B cell (primary cell): ENCODE data around the gene KIF21B. TPM values are rescaled to one million over a fixed set of nuclear protein-coding genes. Genes with fewer than 3 reads are reported as not detected.

ENCODE experiments used
- ATAC-seq: fragments of 200-7000 bp; cut with Tn5 transposase; one replicate; pipeline ENCODE4 v1.10.0; 2021; ENCODE audit warnings: low read depth, mild to moderate bottlenecking, moderate number of reproducible peaks, moderate library complexity
- CTCF ChIA-PET: fragments of 350-600 bp; sonication (Branson Sonifier 250); formaldehyde crosslinking; loops from one replicate; lab custom pipeline; 2021; ENCODE audit warnings: antibody characterized with exemption, inconsistent platforms; lab: Charles Lee
- POLR2A ChIA-PET: fragments of 350-600 bp; sonication (Branson Sonifier 250); formaldehyde crosslinking; loops from one replicate; lab custom pipeline; 2021; ENCODE audit warnings: antibody characterized with exemption; lab: Charles Lee
- DNase-seq: peaks from one replicate; pipeline ENCODE4 v3.0.0; 2013
- H2AFZ ChIP-seq: 2 replicates; pipeline ENCODE4 v1.6.1; 2012; ENCODE audit warnings: mild to moderate bottlenecking, low read depth, low read length; ENCODE audit not compliant: insufficient read depth, poor library complexity, severe bottlenecking
- H3K27ac ChIP-seq, 2 donors: 1 replicate in 1 of 2; 2 replicates in 1 of 2; pipeline ENCODE4 v1.5.1; 2012 to 2013; ENCODE audit warnings: low read length in 2 of 2, mild to moderate bottlenecking in 2 of 2, moderate library complexity in 1 of 2
- H3K27me3 ChIP-seq, 4 experiments: fragments of 200-600 bp in 1 of 4; sonication (generic) in 1 of 4; replicated peaks in 1 of 4; 1 replicate in 2 of 4; 2 replicates in 2 of 4; pipeline versions ENCODE4 v1.6.1 to v1.7.0; 2013 to 2016; ENCODE audit warnings: low read length in 3 of 4, mild to moderate bottlenecking in 2 of 4, mixed read lengths in 1 of 4, moderate library complexity in 1 of 4; ENCODE audit not compliant: insufficient read depth in 4 of 4, control insufficient read depth in 3 of 4; ENCODE audit errors: control extremely low read depth in 1 of 4
- H3K36me3 ChIP-seq, 2 experiments: replicated peaks in 1 of 2; 1 replicate in 1 of 2; 2 replicates in 1 of 2; pipeline versions ENCODE4 v1.6.1 to v1.7.1; 2013; ENCODE audit warnings: low read length in 1 of 2; ENCODE audit not compliant: insufficient read depth in 2 of 2, control insufficient read depth in 1 of 2; ENCODE audit errors: control extremely low read depth in 1 of 2, extremely low read depth in 1 of 2
- H3K4me1 ChIP-seq, 2 donors: fragments of 200-600 bp in 1 of 2; sonication (generic) in 1 of 2; 1 replicate in 1 of 2; 2 replicates in 1 of 2; pipeline versions ENCODE4 v1.5.1 to v1.6.1; 2013 to 2017; ENCODE audit warnings: low read length in 2 of 2; ENCODE audit not compliant: control insufficient read depth in 2 of 2, insufficient read depth in 2 of 2
- H3K4me2 ChIP-seq: replicated peaks from 2 replicates; pipeline ENCODE3; 2012; ENCODE audit warnings: mild to moderate bottlenecking, low read depth, low read length; ENCODE audit not compliant: poor library complexity, severe bottlenecking
- H3K4me3 ChIP-seq, 5 experiments: fragments of 200-600 bp in 1 of 5; sonication (generic) in 1 of 5; 1 replicate in 3 of 5; 2 replicates in 2 of 5; pipeline versions ENCODE4 v1.5.1 to v1.7.0; 2011 to 2016; ENCODE audit warnings: low read length in 4 of 5, mild to moderate bottlenecking in 4 of 5, low read depth in 2 of 5, control low read depth in 1 of 5, moderate library complexity in 1 of 5; ENCODE audit not compliant: insufficient read depth in 1 of 5; ENCODE audit errors: control extremely low read depth in 1 of 5, extremely low read depth in 1 of 5
- H3K79me2 ChIP-seq: fragments of 200-600 bp; sonication (generic); one replicate; pipeline ENCODE4 v1.6.0; 2016; ENCODE audit warnings: low read length; ENCODE audit not compliant: control insufficient read depth, insufficient read depth
- H3K9ac ChIP-seq: fragments of 200-600 bp; sonication (generic); 2 replicates; pipeline ENCODE4 v1.6.1; 2017; ENCODE audit warnings: mild to moderate bottlenecking, low read length, moderate library complexity
- H3K9me3 ChIP-seq, 3 donors: one replicate each; pipeline versions ENCODE4 v1.6.1 to v1.7.1; 2013; ENCODE audit warnings: low read length in 2 of 3; ENCODE audit not compliant: control insufficient read depth in 2 of 3, insufficient read depth in 1 of 3; ENCODE audit errors: control extremely low read depth in 1 of 3
- H4K20me1 ChIP-seq: 2 replicates; pipeline ENCODE4 v1.6.0; 2012; ENCODE audit warnings: mild to moderate bottlenecking, low read length; ENCODE audit not compliant: insufficient read depth, control insufficient read depth, poor library complexity, severe bottlenecking
- H3K27ac Mint-ChIP-seq: one replicate; pipeline ENCODE4 v1.8.0; 2021; ENCODE audit warnings: mixed read lengths
- H3K27me3 Mint-ChIP-seq: one replicate; pipeline ENCODE4 v1.8.0; 2021; ENCODE audit warnings: mixed read lengths
- H3K4me1 Mint-ChIP-seq: one replicate; pipeline ENCODE4 v1.8.0; 2021; ENCODE audit warnings: mixed read lengths
- H3K4me3 Mint-ChIP-seq: one replicate; pipeline ENCODE4 v1.8.0; 2021; ENCODE audit warnings: mixed read lengths
- H3K9me3 Mint-ChIP-seq: one replicate; pipeline ENCODE4 v1.8.0; 2022; ENCODE audit warnings: mixed read lengths; ENCODE audit not compliant: insufficient read depth
- EZH2 ChIP-seq: IDR thresholded peaks from 2 replicates; pipeline ENCODE4 v1.6.1; 2012; ENCODE audit warnings: borderline replicate concordance, low read depth, mild to moderate bottlenecking, moderate library complexity, low read length; ENCODE audit not compliant: insufficient read depth, poor library complexity, severe bottlenecking
- WGBS: methylation state at CpG from one replicate; pipeline ENCODE4 v1.1.5; 2013; ENCODE audit warnings: missing lambda C conversion rate; ENCODE audit not compliant: insufficient coverage; 5-methylcytosine and 5-hydroxymethylcytosine counted together
- intact Hi-C: fragments of 100-400 bp; cut with micrococcal nuclease; formaldehyde crosslinking; loops from one replicate; pipeline ENCODE4 v1.10.0; 2022
- polyA plus RNA-seq: library from polyadenylated mRNA; depleted of rRNA; stranded (reverse); fragments of >200 nt; gene quantifications from 2 replicates; pipeline ENCODE4 v1.2.3, GENCODE V29; 2012
- total RNA-seq, 2 donors: library from RNA; stranded (reverse); fragments of 120-200 nt in 1 of 2; gene quantifications; 1 replicate in 1 of 2; 2 replicates in 1 of 2; pipeline versions ENCODE4 v1.2.3 to v1.2.4, GENCODE V29; 2013 to 2022
- TF ChIP-seq, protein P1 (sequence below): fragments of 200-600 bp; IDR thresholded peaks from one replicate; pipeline ENCODE4 v1.8.0; 2022; ENCODE audit warnings: antibody characterized with exemption, mild to moderate bottlenecking

The KIF21B gene
- total and polyA plus RNA-seq, 2 donors (not counting 1 experiment from before 2014, with no cell fraction given), result 41.1 to 41.6 TPM

DNA sequence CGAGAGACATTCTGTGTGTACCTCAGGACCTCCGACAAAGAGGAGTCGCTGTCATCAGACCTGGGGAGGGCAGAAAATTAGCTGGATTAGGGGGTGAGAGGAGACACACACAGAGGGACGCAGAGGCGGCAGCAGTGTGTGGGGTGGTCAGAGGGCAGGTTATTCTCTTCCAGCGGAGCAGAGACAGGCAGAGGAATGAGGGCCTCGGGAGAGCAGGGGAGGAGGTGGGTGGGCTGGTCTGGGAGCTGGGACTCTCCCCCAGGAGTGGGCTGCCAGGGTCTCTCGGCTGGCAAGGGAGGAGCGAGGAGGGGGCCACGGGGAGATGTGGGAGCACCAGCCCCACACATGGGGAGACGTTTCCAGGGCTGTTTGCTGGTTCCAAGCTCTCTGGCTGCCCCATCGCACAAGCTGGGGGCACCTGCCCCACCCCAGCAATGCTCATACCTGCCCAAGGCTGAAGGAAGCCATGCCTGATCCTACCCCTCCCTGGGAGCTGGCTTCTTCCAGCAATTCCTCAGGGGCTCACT lies 40.4 kb downstream of the KIF21B start:
- peaks cover 7 to 79% of the 10 kb centered on the region in 2 experiments for H3K36me3 ChIP-seq
- no peak overlapping the region for H3K4me2 ChIP-seq
- no peaks in the 10 kb centered on the region for H3K27me3 Mint-ChIP-seq
- no peak overlapping the region for H2AFZ ChIP-seq
- no peaks in the 10 kb centered on the region for H3K79me2 ChIP-seq
- H3K27ac ChIP-seq, result no peak overlapping the region
- no peaks in the 10 kb centered on the region for H3K27me3 ChIP-seq
- DNase-seq, result no peak
- H3K9me3 Mint-ChIP-seq, result no peaks in the 10 kb centered on the region
- no peak overlapping the region for H3K4me3 ChIP-seq
- H3K4me1 ChIP-seq, result no peaks in the 10 kb centered on the region
- ChIA-PET CTCF (interaction anchor here (0.7 to 7.9 kb wide), 3 partner anchors 12 to 65 kb away, joined by 3 to 168 read pairs (median 61); no protein-coding TSS in a partner anchor), POLR2A (no interaction called here)
- WGBS, result 95% methylated on average over 12 of the region's 12 CpGs
- H4K20me1 ChIP-seq, result no peaks in the 10 kb centered on the region
- no peaks in the 10 kb centered on the region for H3K4me1 Mint-ChIP-seq
- no peak overlapping the region for H3K4me3 Mint-ChIP-seq
- H3K9ac ChIP-seq, result no peak overlapping the region
- intact Hi-C loops, result no loop called here
- H3K27ac Mint-ChIP-seq, result no peak overlapping the region
- no peak for TF ChIP-seq EZH2
- TF ChIP-seq, protein P1, sequence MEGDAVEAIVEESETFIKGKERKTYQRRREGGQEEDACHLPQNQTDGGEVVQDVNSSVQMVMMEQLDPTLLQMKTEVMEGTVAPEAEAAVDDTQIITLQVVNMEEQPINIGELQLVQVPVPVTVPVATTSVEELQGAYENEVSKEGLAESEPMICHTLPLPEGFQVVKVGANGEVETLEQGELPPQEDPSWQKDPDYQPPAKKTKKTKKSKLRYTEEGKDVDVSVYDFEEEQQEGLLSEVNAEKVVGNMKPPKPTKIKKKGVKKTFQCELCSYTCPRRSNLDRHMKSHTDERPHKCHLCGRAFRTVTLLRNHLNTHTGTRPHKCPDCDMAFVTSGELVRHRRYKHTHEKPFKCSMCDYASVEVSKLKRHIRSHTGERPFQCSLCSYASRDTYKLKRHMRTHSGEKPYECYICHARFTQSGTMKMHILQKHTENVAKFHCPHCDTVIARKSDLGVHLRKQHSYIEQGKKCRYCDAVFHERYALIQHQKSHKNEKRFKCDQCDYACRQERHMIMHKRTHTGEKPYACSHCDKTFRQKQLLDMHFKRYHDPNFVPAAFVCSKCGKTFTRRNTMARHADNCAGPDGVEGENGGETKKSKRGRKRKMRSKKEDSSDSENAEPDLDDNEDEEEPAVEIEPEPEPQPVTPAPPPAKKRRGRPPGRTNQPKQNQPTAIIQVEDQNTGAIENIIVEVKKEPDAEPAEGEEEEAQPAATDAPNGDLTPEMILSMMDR, result no peak
- peaks cover 0 to 3% (median 0%) of the 10 kb centered on the region in 3 donors for H3K9me3 ChIP-seq
- no peak for ATAC-seq

DNA sequence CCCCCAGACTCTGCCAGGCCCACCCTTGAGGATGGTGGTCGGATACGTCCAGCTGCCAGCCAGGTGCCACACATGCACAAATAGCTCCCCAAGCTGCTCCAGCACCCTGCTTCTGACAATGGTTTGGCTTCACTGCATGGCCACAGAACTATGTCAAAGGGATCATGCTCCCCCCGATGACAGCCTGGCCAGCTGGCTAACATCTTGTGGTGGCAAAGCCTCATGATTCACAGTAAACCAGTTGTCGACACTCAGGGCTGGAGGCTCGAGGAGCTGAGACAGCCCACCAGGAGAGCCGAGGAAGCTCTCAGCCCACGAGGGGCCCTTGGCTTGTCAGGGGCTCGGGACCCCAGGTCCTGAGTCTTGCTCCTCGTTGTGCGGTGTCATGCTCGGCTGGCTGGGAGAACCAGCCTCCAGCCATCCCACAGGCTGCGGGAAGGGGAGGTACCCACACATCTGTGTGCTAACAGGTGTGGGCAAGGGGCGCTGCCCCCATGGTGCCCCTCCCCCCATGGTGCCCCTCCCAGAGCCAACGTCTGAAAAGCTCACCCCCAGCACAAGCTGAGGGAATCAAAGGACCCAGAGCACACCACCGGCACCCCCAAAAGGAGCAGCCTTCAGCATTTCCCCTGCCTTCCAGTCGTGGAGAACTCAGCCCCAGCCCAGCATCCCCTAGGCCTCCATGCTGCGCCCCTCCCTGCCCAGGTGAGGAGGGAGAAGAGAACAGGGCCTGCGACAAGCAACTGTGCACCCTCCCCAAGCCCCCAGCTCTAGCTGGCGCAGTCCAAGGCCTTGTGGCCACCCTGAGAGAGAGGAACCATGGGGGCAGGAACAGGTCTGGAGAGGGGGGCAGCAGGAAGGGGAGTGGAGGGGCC lies 41.2 kb downstream of the KIF21B start:
- no peak overlapping the region for H3K27ac Mint-ChIP-seq
- TF ChIP-seq, protein P1, result no peak
- no peak for TF ChIP-seq EZH2

More for the DNA sequence above, 41.2 kb downstream of the KIF21B start:
- H3K27me3 Mint-ChIP-seq, result no peaks in the 10 kb centered on the region
- Histone ChIP-seq H3K4me3 (no peak overlapping the region), H2AFZ (no peak overlapping the region), H3K36me3 (peaks cover 7 to 74% of the 10 kb centered on the region in 2 experiments), H3K27ac (no peak overlapping the region), H3K79me2 (no peaks in the 10 kb centered on the region), H4K20me1 (no peaks in the 10 kb centered on the region), H3K9ac (no peak overlapping the region), H3K4me1 (no peaks in the 10 kb centered on the region), H3K9me3 (peaks cover 0 to 3% (median 0%) of the 10 kb centered on the region in 3 donors), H3K4me2 (no peak overlapping the region), H3K27me3 (no peaks in the 10 kb centered on the region)
- CTCF ChIA-PET, result interaction anchor here (0.7 to 7.9 kb wide), 6 partner anchors 11 to 65 kb away, joined by 3 to 168 read pairs (median 48); no protein-coding TSS in a partner anchor
- 95% methylated on average over 13 of the region's 19 CpGs for WGBS
- no peaks in the 10 kb centered on the region for H3K4me1 Mint-ChIP-seq
- ATAC-seq (no peak), DNase-seq (no peak)
- POLR2A ChIA-PET, result no interaction called here
- intact Hi-C loops, result no loop called here
- no peak overlapping the region for H3K4me3 Mint-ChIP-seq
- no peaks in the 10 kb centered on the region for H3K9me3 Mint-ChIP-seq
